NCI-H748 (cell line): ENCODE measurements around the gene GCSH.
A peak's percentile ranks its signal among the peaks of the same experiment; 100 is the strongest.
"Not testable (repeated sequence)": the region's sequence is repeated elsewhere in the genome, so short reads cannot be mapped to it uniquely, and the experiment has no call there.

Experiments
- DNase-seq: peaks from one replicate; lab custom pipeline; 2025; ENCODE audit not compliant: unreplicated experiment; lab: John Stamatoyannopoulos, UW

The GCSH gene

GRCh38 chr16:81095953-81096714 is at the start of gene GCSH:
GCSH (minus strand) TSS chr16:81096395; CDS start chr16:81096278, 117 bp downstream.
- peak; percentile 97 for DNase-seq

GRCh38 chr16:81143921-81144471 is 47.8 kb upstream of the GCSH start:
- DNase-seq: no peak

GRCh38 chr16:81142864-81143263 is 46.7 kb upstream of the GCSH start:
- no peak for DNase-seq

GRCh38 chr16:81140930-81141780 is 45.0 kb upstream of the GCSH start:
- no peak for DNase-seq

- DNase-seq: no peak
These were observed 42.8 kb upstream of the GCSH start for GRCh38 chr16:81138831-81139557.

- DNase-seq: no peak
These were observed 41.6 kb upstream of the GCSH start for GRCh38 chr16:81137754-81138153.

- DNase-seq: no peak
These were observed 40.5 kb upstream of the GCSH start for GRCh38 chr16:81136390-81137335.

- DNase-seq: no peak
These were observed 33.9 kb upstream of the GCSH start for GRCh38 chr16:81130126-81130525.

GRCh38 chr16:81128726-81129524 is 32.7 kb upstream of the GCSH start:
- DNase-seq: no peak

GRCh38 chr16:81127051-81127450 is 30.9 kb upstream of the GCSH start:
- DNase-seq: no peak

GRCh38 chr16:81123092-81123852 is 27.1 kb upstream of the GCSH start:
- DNase-seq: no peak

GRCh38 chr16:81121474-81121990 is 25.3 kb upstream of the GCSH start:
- no peak for DNase-seq

GRCh38 chr16:81117436-81117835 is 21.2 kb upstream of the GCSH start:
- DNase-seq: no peak

GRCh38 chr16:81116285-81116684 is 20.1 kb upstream of the GCSH start:
- no peak for DNase-seq

GRCh38 chr16:81112453-81112852 is 16.3 kb upstream of the GCSH start:
- no peak for DNase-seq

GRCh38 chr16:81109274-81109673 is 13.1 kb upstream of the GCSH start:
- DNase-seq: not testable (repeated sequence)

GRCh38 chr16:81107511-81107910 is 11.3 kb upstream of the GCSH start:
- DNase-seq: no peak

GRCh38 chr16:81106826-81107503 is 10.8 kb upstream of the GCSH start:
- no peak for DNase-seq
